ENCODE results near the gene ASCL3. TPM values are rescaled to one million over a fixed set of nuclear protein-coding genes. Genes with fewer than 3 reads are reported as not detected.
"Not testable (repeated sequence)": the region's sequence is repeated elsewhere in the genome, so short reads cannot be mapped to it uniquely, and the experiment has no call there.

Gene ASCL3
- total and polyA plus RNA-seq, 2 donors (not counting 1 experiment from before 2014, with no cell fraction given) = not detected

DNA sequence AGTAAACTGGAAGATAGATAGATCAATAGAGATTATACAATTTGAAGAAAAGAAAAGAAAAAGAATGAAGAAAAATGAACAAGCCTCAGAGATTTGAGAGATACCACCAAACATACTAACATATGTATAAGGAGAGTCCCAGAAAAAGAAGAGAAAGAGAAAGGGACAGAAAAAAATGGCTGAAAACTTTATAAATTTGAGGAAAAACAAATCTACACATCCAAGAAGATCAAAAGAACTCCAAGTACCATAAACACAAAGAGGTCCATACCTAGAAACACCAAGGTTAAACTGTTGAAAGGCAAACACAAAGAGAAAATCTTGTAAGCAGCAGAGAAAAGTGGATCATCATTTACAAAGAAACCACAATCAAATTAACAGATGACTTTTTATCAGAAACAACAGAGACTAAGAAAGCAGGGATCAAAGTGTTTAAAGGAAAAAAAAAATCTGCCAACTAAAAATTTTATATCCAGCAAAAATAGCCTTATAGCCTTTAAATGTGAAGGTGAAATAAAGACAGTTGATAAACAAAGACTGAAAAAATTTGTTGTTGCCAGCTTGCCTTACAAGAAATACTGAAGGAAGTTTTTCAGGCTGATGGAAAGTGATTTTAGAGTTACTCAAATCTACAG, 43.6 kb downstream of the ASCL3 start:
- no peaks in the 10 kb centered on the region for H3K4me1 ChIP-seq (ENCODE audit: control insufficient read depth in 2 of 2, insufficient read depth in 2 of 2, low read length in 2 of 2)
- H2AFZ ChIP-seq (ENCODE audit: insufficient read depth, low read depth, low read length, poor library complexity, severe bottlenecking) = no peak overlapping the region
- H3K4me3 Mint-ChIP-seq = no peak overlapping the region
- TF ChIP-seq CTCF (IDR thresholded peaks at IDR 0.05) (no peak), EZH2 (IDR thresholded peaks at IDR 0.05; ENCODE audit: borderline replicate concordance, insufficient read depth, low read depth, low read length, poor library complexity, severe bottlenecking) (no peak)
- no peak overlapping the region for H3K4me3 ChIP-seq (ENCODE audit: control extremely low read depth in 1 of 5, extremely low read depth in 1 of 5, insufficient read depth in 1 of 5, low read depth in 2 of 5, low read length in 4 of 5)
- H3K36me3 ChIP-seq (replicated peaks in 1 of 2; ENCODE audit: control extremely low read depth in 1 of 2, control insufficient read depth in 1 of 2, extremely low read depth in 1 of 2, insufficient read depth in 2 of 2, low read length in 1 of 2) = no peaks in the 10 kb centered on the region
- no peaks in the 10 kb centered on the region for H3K27me3 ChIP-seq (replicated peaks in 1 of 4; ENCODE audit: control extremely low read depth in 1 of 4, control insufficient read depth in 3 of 4, insufficient read depth in 4 of 4, low read length in 3 of 4)
- ChIA-PET POLR2A (no interaction called here), CTCF (no interaction called here)
- H3K27ac ChIP-seq (ENCODE audit: low read length in 2 of 2) = no peak overlapping the region
- H3K27ac Mint-ChIP-seq = no peak overlapping the region
- intact Hi-C loops (cut with micrococcal nuclease) = no loop called here
- ATAC-seq (ENCODE audit: low read depth) = no peak
- peaks cover 3 to 22% (median 19%) of the 10 kb centered on the region in 3 donors for H3K9me3 ChIP-seq (ENCODE audit: control extremely low read depth in 1 of 3, control insufficient read depth in 2 of 3, insufficient read depth in 1 of 3, low read length in 2 of 3)
- no peaks in the 10 kb centered on the region for H4K20me1 ChIP-seq (ENCODE audit: control insufficient read depth, insufficient read depth, low read length, poor library complexity, severe bottlenecking)
- H3K9ac ChIP-seq (ENCODE audit: low read length) = no peak overlapping the region
- no peak overlapping the region for H3K4me2 ChIP-seq (replicated peaks; ENCODE audit: low read depth, low read length, poor library complexity, severe bottlenecking)
- no peak for DNase-seq
- H3K4me1 Mint-ChIP-seq = no peaks in the 10 kb centered on the region
- H3K79me2 ChIP-seq (ENCODE audit: control insufficient read depth, insufficient read depth, low read length) = no peaks in the 10 kb centered on the region
- H3K27me3 Mint-ChIP-seq = peaks cover 13% of the 10 kb centered on the region
- H3K9me3 Mint-ChIP-seq (ENCODE audit: insufficient read depth) = peaks cover 12% of the 10 kb centered on the region

DNA sequence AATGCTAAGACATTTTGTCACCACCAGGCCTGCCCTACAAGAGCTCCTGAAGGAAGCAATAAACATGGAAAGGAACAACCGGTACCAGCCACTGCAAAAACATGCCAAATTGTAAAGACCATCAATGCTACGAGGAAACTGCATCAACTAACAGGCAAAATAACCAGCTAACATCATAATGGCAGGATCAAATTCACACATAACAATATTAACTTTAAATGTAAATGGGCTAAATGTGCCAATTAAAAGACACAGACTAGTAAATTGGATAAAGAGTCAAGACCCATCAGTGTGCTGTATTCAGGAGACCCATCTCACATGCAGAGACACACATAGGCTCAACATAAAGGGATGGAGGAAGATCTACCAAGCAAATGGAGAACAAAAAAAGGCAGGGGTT, 51.6 kb downstream of the ASCL3 start:
- POLR2A ChIA-PET; H3K4me1 Mint-ChIP-seq; H4K20me1 ChIP-seq (ENCODE audit: control insufficient read depth, insufficient read depth, low read length, poor library complexity, severe bottlenecking): not testable (repeated sequence)

More for the DNA sequence above, 51.6 kb downstream of the ASCL3 start:
- H3K36me3 ChIP-seq (replicated peaks in 1 of 2; ENCODE audit: control extremely low read depth in 1 of 2, control insufficient read depth in 1 of 2, extremely low read depth in 1 of 2, insufficient read depth in 2 of 2, low read length in 1 of 2); H3K27ac ChIP-seq (ENCODE audit: low read length in 2 of 2); H3K9me3 Mint-ChIP-seq (ENCODE audit: insufficient read depth); H3K79me2 ChIP-seq (ENCODE audit: control insufficient read depth, insufficient read depth, low read length); H3K4me3 ChIP-seq (ENCODE audit: control extremely low read depth in 1 of 5, extremely low read depth in 1 of 5, insufficient read depth in 1 of 5, low read depth in 2 of 5, low read length in 4 of 5); intact Hi-C loops (cut with micrococcal nuclease); H3K4me2 ChIP-seq (replicated peaks; ENCODE audit: low read depth, low read length, poor library complexity, severe bottlenecking); H3K27ac Mint-ChIP-seq; DNase-seq; H3K27me3 ChIP-seq (replicated peaks in 1 of 4; ENCODE audit: control extremely low read depth in 1 of 4, control insufficient read depth in 3 of 4, insufficient read depth in 4 of 4, low read length in 3 of 4); ATAC-seq (ENCODE audit: low read depth); H3K4me1 ChIP-seq (ENCODE audit: control insufficient read depth in 2 of 2, insufficient read depth in 2 of 2, low read length in 2 of 2); CTCF ChIA-PET; H3K4me3 Mint-ChIP-seq; H2AFZ ChIP-seq (ENCODE audit: insufficient read depth, low read depth, low read length, poor library complexity, severe bottlenecking); H3K9ac ChIP-seq (ENCODE audit: low read length); H3K9me3 ChIP-seq (ENCODE audit: control extremely low read depth in 1 of 3, control insufficient read depth in 2 of 3, insufficient read depth in 1 of 3, low read length in 2 of 3): not testable (repeated sequence)
- peaks cover 37% of the 10 kb centered on the region for H3K27me3 Mint-ChIP-seq
- no CpG with 5 or more reads among the region's 2 CpGs for WGBS (ENCODE audit: insufficient coverage)

Small RNAs within 50 kb of the gene (small RNA-seq; reads per million reads assigned to genes)
- not detected for gene RF00019 (ENCODE audit: insufficient read length, low read depth, low replicate concordance)

Other genes with a start within 250 kb of the ASCL3 start
- gene AKIP1, start 31.8 kb downstream of the ASCL3 start, total RNA-seq = 10.7 and 11.5 TPM in 2 replicates
- 2.8 and 9.2 TPM in 2 replicates for gene AKIP1, start 31.8 kb downstream of the ASCL3 start, polyA plus RNA-seq
- not detected in 2 replicates for gene C11orf16, start 10.1 kb downstream of the ASCL3 start, total RNA-seq
- not detected in 2 replicates for gene C11orf16, start 10.1 kb downstream of the ASCL3 start, polyA plus RNA-seq
- 29.3 and 30.4 TPM in 2 replicates for gene TMEM9B, start 21.4 kb upstream of the ASCL3 start, total RNA-seq
- gene TMEM9B, start 21.4 kb upstream of the ASCL3 start, polyA plus RNA-seq = 15.0 and 20.0 TPM in 2 replicates
- 0.56 and 0.59 TPM in 2 replicates for gene NRIP3, start 61.0 kb upstream of the ASCL3 start, total RNA-seq
- 0.13 and 1.1 TPM in 2 replicates for gene NRIP3, start 61.0 kb upstream of the ASCL3 start, polyA plus RNA-seq
- not detected in 2 replicates for gene SCUBE2, start 148.6 kb upstream of the ASCL3 start, total RNA-seq
- not detected in 2 replicates for gene SCUBE2, start 148.6 kb upstream of the ASCL3 start, polyA plus RNA-seq